Brain microvascular endothelial cell (primary cell): ENCODE measurements around the gene NMRAL1.

ENCODE experiments used
- DNase-seq: peaks from one replicate; pipeline ENCODE4 v3.0.0-alpha.2; 2020
- H3K27ac ChIP-seq: fragments of 250-450 bp; sonication (Bioruptor Pico); 2 replicates; pipeline ENCODE4 v1.5.1; 2020; ENCODE audit warnings: mild to moderate bottlenecking, moderate library complexity
- H3K27me3 ChIP-seq: fragments of 250-450 bp; sonication (Bioruptor Pico); replicated peaks from 2 replicates; pipeline ENCODE4 v1.5.1; 2020; ENCODE audit warnings: mild to moderate bottlenecking
- H3K36me3 ChIP-seq: fragments of 250-450 bp; sonication (Bioruptor Pico); replicated peaks from 2 replicates; pipeline ENCODE4 v1.5.1; 2020; ENCODE audit warnings: mild to moderate bottlenecking
- H3K4me3 ChIP-seq: 2 replicates; pipeline ENCODE4 v1.5.1; 2011; ENCODE audit warnings: low read depth, mild to moderate bottlenecking, control low read depth, low read length, moderate library complexity
- in situ Hi-C: cut with HindIII; loops from 2 replicates; pipeline ENCODE4 v1.10.0; 2017; ENCODE audit warnings: low sequenced_read_pairs, low pct_ligation_motif_present
- TF ChIP-seq, protein P1 (sequence below): IDR thresholded peaks from 2 replicates; pipeline ENCODE4 v1.5.1; 2011; ENCODE audit warnings: low read depth, mild to moderate bottlenecking, moderate library complexity, low read length, control low read depth, inconsistent platforms; ENCODE audit errors: missing control alignments

Gene NMRAL1

DNA sequence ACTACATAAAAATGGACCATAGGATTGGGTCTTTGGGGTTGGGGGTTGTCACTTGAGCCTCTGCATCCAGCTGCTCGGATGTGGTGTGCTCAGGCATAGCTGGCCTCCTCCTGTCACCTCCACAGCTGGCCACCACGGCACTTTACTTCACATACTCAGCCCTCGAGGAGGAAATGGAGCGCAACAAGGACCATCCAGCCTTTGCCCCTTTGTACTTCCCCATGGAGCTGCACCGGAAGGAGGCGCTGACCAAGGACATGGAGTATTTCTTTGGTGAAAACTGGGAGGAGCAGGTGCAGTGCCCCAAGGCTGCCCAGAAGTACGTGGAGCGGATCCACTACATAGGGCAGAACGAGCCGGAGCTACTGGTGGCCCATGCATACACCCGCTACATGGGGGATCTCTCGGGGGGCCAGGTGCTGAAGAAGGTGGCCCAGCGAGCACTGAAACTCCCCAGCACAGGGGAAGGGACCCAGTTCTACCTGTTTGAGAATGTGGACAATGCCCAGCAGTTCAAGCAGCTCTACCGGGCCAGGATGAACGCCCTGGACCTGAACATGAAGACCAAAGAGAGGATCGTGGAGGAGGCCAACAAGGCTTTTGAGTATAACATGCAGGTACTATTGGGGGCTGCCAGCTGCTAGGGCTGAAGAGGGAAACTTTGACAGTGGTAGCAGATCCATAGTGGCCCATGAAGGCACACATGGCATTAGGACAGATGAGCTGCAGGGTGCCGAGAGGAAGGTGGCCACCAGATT is 33.3 kb upstream of the NMRAL1 start:
- in situ Hi-C loops, result no loop called here
- Histone ChIP-seq H3K36me3 (peaks cover 63% of the 10 kb centered on the region), H3K27ac (no peak overlapping the region)

DNA sequence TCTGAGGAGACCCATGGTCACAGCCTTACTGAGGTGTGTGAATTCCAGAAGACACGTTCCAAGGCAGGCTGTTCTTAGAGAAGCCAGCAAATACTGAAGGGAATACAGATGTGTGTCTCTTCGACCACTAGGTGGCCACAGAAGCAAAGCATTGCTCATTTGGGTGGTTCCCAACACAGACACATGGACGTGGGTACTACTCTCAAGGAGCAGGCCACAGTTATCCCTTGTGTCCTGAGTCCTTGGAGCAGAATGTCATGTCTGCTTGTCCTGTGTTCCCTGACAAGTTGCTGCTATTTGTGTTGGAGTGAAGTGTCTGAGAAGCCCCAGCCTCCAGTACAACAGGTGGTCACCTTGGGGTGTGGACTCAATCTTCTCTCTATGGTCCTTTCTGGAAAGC is 32.0 kb upstream of the NMRAL1 start:
- TF ChIP-seq, protein P1, sequence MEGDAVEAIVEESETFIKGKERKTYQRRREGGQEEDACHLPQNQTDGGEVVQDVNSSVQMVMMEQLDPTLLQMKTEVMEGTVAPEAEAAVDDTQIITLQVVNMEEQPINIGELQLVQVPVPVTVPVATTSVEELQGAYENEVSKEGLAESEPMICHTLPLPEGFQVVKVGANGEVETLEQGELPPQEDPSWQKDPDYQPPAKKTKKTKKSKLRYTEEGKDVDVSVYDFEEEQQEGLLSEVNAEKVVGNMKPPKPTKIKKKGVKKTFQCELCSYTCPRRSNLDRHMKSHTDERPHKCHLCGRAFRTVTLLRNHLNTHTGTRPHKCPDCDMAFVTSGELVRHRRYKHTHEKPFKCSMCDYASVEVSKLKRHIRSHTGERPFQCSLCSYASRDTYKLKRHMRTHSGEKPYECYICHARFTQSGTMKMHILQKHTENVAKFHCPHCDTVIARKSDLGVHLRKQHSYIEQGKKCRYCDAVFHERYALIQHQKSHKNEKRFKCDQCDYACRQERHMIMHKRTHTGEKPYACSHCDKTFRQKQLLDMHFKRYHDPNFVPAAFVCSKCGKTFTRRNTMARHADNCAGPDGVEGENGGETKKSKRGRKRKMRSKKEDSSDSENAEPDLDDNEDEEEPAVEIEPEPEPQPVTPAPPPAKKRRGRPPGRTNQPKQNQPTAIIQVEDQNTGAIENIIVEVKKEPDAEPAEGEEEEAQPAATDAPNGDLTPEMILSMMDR, result peak; percentile 88
- H3K4me3 ChIP-seq, result no peak overlapping the region
- H3K27me3 ChIP-seq, result no peaks in the 10 kb centered on the region
- in situ Hi-C loops, result no loop called here
- H3K27ac ChIP-seq, result no peak overlapping the region
- H3K36me3 ChIP-seq, result peaks cover 51% of the 10 kb centered on the region
- peak; percentile 67 for DNase-seq

More for the DNA sequence above, 33.3 kb upstream of the NMRAL1 start:
- no peak for DNase-seq
- no peak overlapping the region for H3K4me3 ChIP-seq
- TF ChIP-seq, protein P1, result no peak
- no peaks in the 10 kb centered on the region for H3K27me3 ChIP-seq

DNA sequence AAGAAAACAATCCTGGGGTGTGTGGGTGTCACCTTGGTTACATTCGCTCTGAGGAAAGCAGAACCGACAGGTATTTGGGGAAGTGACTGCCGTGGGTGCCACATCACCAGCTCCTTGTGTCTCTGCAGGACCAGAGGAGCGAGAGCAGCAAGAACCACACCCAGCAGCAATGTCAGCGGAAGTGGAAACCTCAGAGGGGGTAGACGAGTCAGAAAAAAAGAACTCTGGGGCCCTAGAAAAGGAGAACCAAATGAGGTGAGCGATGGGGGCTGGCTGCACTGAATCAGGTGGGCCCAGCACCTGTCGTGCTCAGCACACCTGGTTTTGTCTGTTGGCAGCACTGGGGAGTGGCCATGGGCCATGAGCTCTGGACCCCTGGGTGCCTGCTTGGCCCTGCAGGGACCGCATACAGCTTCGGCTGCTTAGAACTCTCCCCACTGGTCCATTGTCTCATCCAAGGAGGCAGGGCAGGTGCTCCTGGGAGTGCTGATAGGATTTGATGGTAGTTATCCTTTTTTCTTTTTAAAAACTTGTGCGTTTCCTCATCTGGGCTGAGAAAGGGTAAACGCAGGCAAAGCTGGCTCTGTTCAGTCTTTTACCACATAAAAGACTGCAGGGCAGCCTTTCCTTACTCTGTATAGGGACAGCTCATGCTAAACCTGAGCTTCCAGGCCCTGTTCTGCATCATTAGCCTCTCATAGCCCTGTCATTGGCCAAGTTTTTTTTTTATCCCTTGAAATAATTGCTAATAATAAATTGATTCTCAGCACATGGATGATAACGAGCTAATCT is 31.1 kb upstream of the NMRAL1 start:
- Histone ChIP-seq H3K36me3 (peaks cover 43% of the 10 kb centered on the region), H3K27ac (no peak overlapping the region), H3K4me3 (no peak overlapping the region), H3K27me3 (no peaks in the 10 kb centered on the region)
- TF ChIP-seq, protein P1, result no peak
- in situ Hi-C loops, result no loop called here
- DNase-seq, result no peak

DNA sequence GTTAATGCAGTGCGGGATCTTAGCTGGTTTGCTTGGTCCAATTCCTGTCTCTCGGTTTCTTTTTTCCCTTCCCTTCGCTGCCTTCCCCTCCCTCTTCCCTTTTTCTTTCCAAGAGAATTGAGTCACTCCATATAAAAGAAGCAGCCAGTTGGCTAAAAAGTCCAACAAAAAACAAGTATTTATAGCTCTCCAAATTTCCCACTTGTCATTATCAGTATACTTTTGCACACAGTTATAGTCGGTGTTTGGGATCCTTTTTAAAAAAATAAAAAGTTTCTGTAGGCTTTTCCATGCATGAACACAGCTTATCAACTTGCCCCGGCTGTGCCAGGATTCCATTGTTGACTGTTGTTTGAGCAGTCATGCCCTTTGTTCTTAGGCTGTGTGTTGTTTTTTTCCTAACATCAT is 26.6 kb upstream of the NMRAL1 start:
- Histone ChIP-seq H3K4me3 (no peak overlapping the region), H3K36me3 (peaks cover 8% of the 10 kb centered on the region), H3K27me3 (no peaks in the 10 kb centered on the region), H3K27ac (peak overlapping the region; percentile 30)
- no peak for DNase-seq
- in situ Hi-C loops, result no loop called here
- TF ChIP-seq, protein P1, result no peak

DNA sequence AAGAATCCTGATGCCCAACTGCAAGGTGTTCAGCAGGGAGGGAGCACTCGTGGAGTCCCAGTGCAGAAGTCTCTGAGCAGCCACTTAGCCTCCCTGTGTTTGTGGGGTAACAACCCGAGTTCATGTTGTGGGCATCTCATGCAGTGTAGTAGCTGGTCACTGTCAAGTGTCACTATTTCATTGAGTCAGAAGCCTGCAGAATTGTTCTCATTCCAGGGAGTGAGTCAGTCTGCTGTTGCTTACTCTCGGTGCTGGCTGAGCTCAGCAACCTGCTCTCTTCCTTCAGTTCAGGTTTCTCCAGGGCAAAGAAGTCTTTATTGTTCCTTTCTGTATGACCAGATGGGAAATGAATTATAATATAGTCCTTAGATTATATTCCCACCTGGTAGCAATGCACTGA is 25.8 kb upstream of the NMRAL1 start:
- H3K4me3 ChIP-seq, result no peak overlapping the region
- no peaks in the 10 kb centered on the region for H3K27me3 ChIP-seq
- TF ChIP-seq, protein P1, result no peak
- peak overlapping the region; percentile 30 for H3K27ac ChIP-seq
- DNase-seq, result peak; percentile 79
- peaks cover 2% of the 10 kb centered on the region for H3K36me3 ChIP-seq
- in situ Hi-C loops, result no loop called here
